Neuronal stem cell (in vitro differentiated cells): Measurements from ENCODE around the gene PHLPP2.

Experiments used
- DNase-seq: peaks from one replicate; pipeline ENCODE4 v3.0.0-alpha.2; 2013; ENCODE audit warnings: low spot score
- H2AFZ ChIP-seq: one replicate; pipeline ENCODE4 v1.6.1; 2013; ENCODE audit warnings: mild to moderate bottlenecking, low read length, inconsistent platforms
- H2AK5ac ChIP-seq: 2 replicates; pipeline ENCODE4 v1.6.1; 2013; ENCODE audit warnings: low read depth, mild to moderate bottlenecking, inconsistent platforms, low read length, moderate library complexity, mixed read lengths
- H2BK120ac ChIP-seq: 2 replicates; pipeline ENCODE4 v1.6.1; 2013; ENCODE audit warnings: low read depth, mild to moderate bottlenecking, inconsistent platforms, low read length, moderate library complexity, mixed read lengths
- H2BK12ac ChIP-seq: one replicate; pipeline ENCODE4 v1.6.1; 2013; ENCODE audit warnings: low read length, inconsistent platforms
- H2BK15ac ChIP-seq: 2 replicates; pipeline ENCODE4 v1.6.1; 2013; ENCODE audit warnings: mild to moderate bottlenecking, low read length, inconsistent platforms, mixed read lengths
- H2BK5ac ChIP-seq: one replicate; pipeline ENCODE4 v1.6.1; 2013; ENCODE audit warnings: inconsistent platforms, mild to moderate bottlenecking, low read length, moderate library complexity
- H3K14ac ChIP-seq: one replicate; pipeline ENCODE4 v1.6.1; 2013; ENCODE audit warnings: low read length, inconsistent platforms
- H3K18ac ChIP-seq: 2 replicates; pipeline ENCODE4 v1.6.1; 2013; ENCODE audit warnings: low read length, inconsistent platforms
- H3K23ac ChIP-seq: 2 replicates; pipeline ENCODE4 v1.6.1; 2013; ENCODE audit warnings: low read depth, mild to moderate bottlenecking, mixed read lengths, low read length, inconsistent platforms; ENCODE audit not compliant: poor library complexity
- H3K27ac ChIP-seq: replicated peaks from 3 replicates; pipeline ENCODE4 v1.5.1; 2013; ENCODE audit warnings: low read length, inconsistent platforms
- H3K27me3 ChIP-seq, 3 experiments: 2 replicates each; pipeline ENCODE4 v1.6.1; 2013; ENCODE audit warnings: low read length in 3 of 3, mild to moderate bottlenecking in 2 of 3, inconsistent platforms in 1 of 3, low read depth in 1 of 3, mixed read lengths in 1 of 3, moderate library complexity in 1 of 3; ENCODE audit not compliant: control insufficient read depth in 3 of 3, insufficient read depth in 3 of 3
- H3K36me3 ChIP-seq, 2 donors: replicated peaks in 1 of 2; 2 replicates each; pipeline ENCODE4 v1.6.1; 2013; ENCODE audit warnings: low read length in 2 of 2; ENCODE audit not compliant: control insufficient read depth in 2 of 2, insufficient read depth in 2 of 2
- H3K4ac ChIP-seq: 2 replicates; pipeline ENCODE4 v1.6.1; 2013; ENCODE audit warnings: inconsistent platforms, mild to moderate bottlenecking, low read length, moderate library complexity
- H3K4me1 ChIP-seq, 2 donors: 1 replicate in 1 of 2; 2 replicates in 1 of 2; pipeline ENCODE4 v1.6.1; 2013; ENCODE audit warnings: low read length in 2 of 2, low read depth in 1 of 2; ENCODE audit not compliant: control insufficient read depth in 2 of 2, insufficient read depth in 1 of 2
- H3K4me2 ChIP-seq: one replicate; pipeline ENCODE4 v1.6.1; 2013; ENCODE audit warnings: mild to moderate bottlenecking, low read length, inconsistent platforms; ENCODE audit not compliant: insufficient read depth, poor library complexity, severe bottlenecking
- H3K4me3 ChIP-seq, 2 donors: 2 replicates each; pipeline ENCODE4 v1.5.1; 2013; ENCODE audit warnings: low read length in 2 of 2, mild to moderate bottlenecking in 2 of 2, inconsistent platforms in 1 of 2, moderate library complexity in 1 of 2
- H3K79me1 ChIP-seq: one replicate; pipeline ENCODE4 v1.6.1; 2013; ENCODE audit warnings: low read depth, mild to moderate bottlenecking, inconsistent platforms, low read length, moderate library complexity
- H3K9ac ChIP-seq: one replicate; pipeline ENCODE4 v1.6.1; 2013; ENCODE audit warnings: mild to moderate bottlenecking, low read depth, low read length, inconsistent platforms; ENCODE audit not compliant: poor library complexity
- H3K9me3 ChIP-seq, 2 donors: replicated peaks in 1 of 2; 2 replicates each; pipeline versions ENCODE3 to v1.6.1; 2013; ENCODE audit warnings: low read length in 2 of 2, mild to moderate bottlenecking in 2 of 2, inconsistent platforms in 1 of 2, low read depth in 1 of 2, mixed read lengths in 1 of 2, moderate library complexity in 1 of 2; ENCODE audit not compliant: control insufficient read depth in 2 of 2, insufficient read depth in 1 of 2
- H4K8ac ChIP-seq: one replicate; pipeline ENCODE4 v1.6.1; 2013; ENCODE audit warnings: low read depth, mild to moderate bottlenecking, inconsistent platforms, low read length, moderate library complexity
- H4K91ac ChIP-seq: one replicate; pipeline ENCODE4 v1.6.1; 2013; ENCODE audit warnings: low read length, low read depth, mild to moderate bottlenecking, inconsistent platforms; ENCODE audit not compliant: poor library complexity
- WGBS, 2 donors: extraction: QIAGEN DNeasy Blood & Tissue Kit; methylation state at CpG; one replicate each; pipeline ENCODE4 v1.1.7; 2013; ENCODE audit warnings: missing lambda C conversion rate in 2 of 2, mixed read lengths in 1 of 2; ENCODE audit not compliant: insufficient read length in 2 of 2, insufficient replicate concordance in 1 of 2; ENCODE audit errors: extremely low coverage in 2 of 2; 5-methylcytosine and 5-hydroxymethylcytosine counted together

Gene PHLPP2

GRCh38 chr16:71625113-71625850 is 99.2 kb downstream of the PHLPP2 start:
- Histone ChIP-seq H3K18ac (no peak overlapping the region), H2BK5ac (no peak overlapping the region), H3K14ac (no peak overlapping the region), H3K4me2 (no peak overlapping the region), H3K9ac (no peak overlapping the region), H3K23ac (no peak overlapping the region), H3K36me3 (peaks cover 0 to 2% of the 10 kb centered on the region in 2 donors), H2AFZ (no peak overlapping the region), H3K4me3 (peak overlapping the region in 1 of 2 donors; percentile 3), H4K91ac (no peak overlapping the region), H2BK12ac (no peak overlapping the region), H2BK120ac (no peak overlapping the region), H2AK5ac (no peak overlapping the region), H2BK15ac (no peak overlapping the region), H3K27ac (no peak overlapping the region), H3K4me1 (peaks cover 2 to 11% of the 10 kb centered on the region in 2 donors), H3K4ac (no peak overlapping the region), H4K8ac (no peak overlapping the region), H3K27me3 (peaks cover 8 to 47% (median 30%) of the 10 kb centered on the region in 3 experiments), H3K9me3 (peaks cover 1 to 3% of the 10 kb centered on the region in 2 donors), H3K79me1 (no peaks in the 10 kb centered on the region)
- 91% methylated on average over 3 of the region's 7 CpGs; no CpG with 5 or more reads in 1 of the 2 donors for WGBS, 2 donors
- no peak for DNase-seq

GRCh38 chr16:71623597-71623996 is 100.9 kb downstream of the PHLPP2 start:
- Histone ChIP-seq H2AK5ac (no peak overlapping the region), H3K79me1 (no peaks in the 10 kb centered on the region)

GRCh38 chr16:71622088-71622487 is 102.4 kb downstream of the PHLPP2 start:
- Histone ChIP-seq H3K4me3 (no peak overlapping the region), H3K4me1 (peaks cover 0 to 4% of the 10 kb centered on the region in 2 donors), H3K9ac (no peak overlapping the region), H3K27ac (no peak overlapping the region), H3K4ac (no peak overlapping the region), H3K79me1 (no peaks in the 10 kb centered on the region), H3K9me3 (peaks cover 0 to 1% of the 10 kb centered on the region in 2 donors), H4K91ac (no peak overlapping the region), H2BK12ac (no peak overlapping the region), H2AFZ (no peak overlapping the region), H4K8ac (no peak overlapping the region), H3K23ac (no peak overlapping the region), H2BK5ac (no peak overlapping the region), H3K18ac (no peak overlapping the region), H3K36me3 (no peaks in the 10 kb centered on the region), H3K14ac (no peak overlapping the region), H2BK15ac (no peak overlapping the region), H2AK5ac (no peak overlapping the region), H3K27me3 (peaks cover 8 to 39% (median 23%) of the 10 kb centered on the region in 3 experiments), H3K4me2 (no peak overlapping the region), H2BK120ac (no peak overlapping the region)
- DNase-seq = no peak

More at GRCh38 chr16:71623597-71623996, 100.9 kb downstream of the PHLPP2 start:
- H3K9ac ChIP-seq = no peak overlapping the region
- no peak overlapping the region for H3K23ac ChIP-seq
- peaks cover 0 to 5% of the 10 kb centered on the region in 2 donors for H3K4me1 ChIP-seq
- H3K18ac ChIP-seq = no peak overlapping the region
- H2AFZ ChIP-seq = no peak overlapping the region
- WGBS, 2 donors = no CpG with 5 or more reads among the region's 3 CpGs
- peaks cover 0 to under 1% of the 10 kb centered on the region in 2 donors for H3K36me3 ChIP-seq
- H3K27ac ChIP-seq = no peak overlapping the region
- no peak overlapping the region for H2BK15ac ChIP-seq
- no peak overlapping the region for H2BK5ac ChIP-seq
- H4K91ac ChIP-seq = no peak overlapping the region
- H3K4me3 ChIP-seq = no peak overlapping the region
- H3K4me2 ChIP-seq = no peak overlapping the region
- no peak overlapping the region for H3K14ac ChIP-seq
- DNase-seq = no peak
- peaks cover 8 to 47% (median 30%) of the 10 kb centered on the region in 3 experiments for H3K27me3 ChIP-seq
- H4K8ac ChIP-seq = no peak overlapping the region
- H2BK12ac ChIP-seq = no peak overlapping the region
- no peak overlapping the region for H2BK120ac ChIP-seq
- H3K9me3 ChIP-seq = peaks cover 1 to 3% of the 10 kb centered on the region in 2 donors
- no peak overlapping the region for H3K4ac ChIP-seq

- Histone ChIP-seq H3K23ac (no peak overlapping the region), H3K4me2 (no peak overlapping the region), H2BK15ac (no peak overlapping the region), H3K4me3 (no peak overlapping the region), H3K27me3 (peaks cover 0 to 9% (median 0%) of the 10 kb centered on the region in 3 experiments), H3K4ac (no peak overlapping the region), H4K8ac (no peak overlapping the region), H2BK12ac (no peak overlapping the region), H4K91ac (no peak overlapping the region), H3K9me3 (no peaks in the 10 kb centered on the region), H3K14ac (no peak overlapping the region), H2BK120ac (no peak overlapping the region), H3K79me1 (no peaks in the 10 kb centered on the region), H3K18ac (no peak overlapping the region), H2BK5ac (no peak overlapping the region), H3K36me3 (no peaks in the 10 kb centered on the region), H3K27ac (no peak overlapping the region), H2AK5ac (no peak overlapping the region), H3K9ac (no peak overlapping the region), H2AFZ (no peak overlapping the region), H3K4me1 (no peaks in the 10 kb centered on the region)
- DNase-seq = no peak
- WGBS, 2 donors = no CpG with 5 or more reads among the region's 4 CpGs
Observed at GRCh38 chr16:71618429-71618828, 106.1 kb downstream of the PHLPP2 start.
